Airway epithelial cell (primary cell): ENCODE results near the gene KRT15. TPM values are rescaled to one million over a fixed set of nuclear protein-coding genes. Genes with fewer than 3 reads are reported as not detected.

Source experiments
- total RNA-seq: library from RNA; depleted of rRNA; stranded (reverse); fragments of >200 nt; gene quantifications from 2 replicates; pipeline ENCODE4 v1.2.3, GENCODE V29; 2015

The KRT15 gene
- 292 and 317 TPM in 2 replicates for total RNA-seq

GRCh38 chr17:41518789-41519449 is at the start of gene KRT15:
KRT15 (minus strand) TSS chr17:41518890; CDS start chr17:41518827, 63 bp downstream.

GRCh38 chr17:41505007-41505808 is 13.5 kb downstream of the KRT15 start, which contains the start of gene KRT13:
KRT13 (minus strand) TSS chr17:41505612; CDS start chr17:41505550, 62 bp downstream.

GRCh38 chr17:41489531-41489930 is 29.2 kb downstream of the KRT15 start, which contains the start of gene KRT36:
KRT36 (minus strand) TSS chr17:41489910; CDS start chr17:41489864, 46 bp downstream.

GRCh38 chr17:41481036-41481435 is 37.7 kb downstream of the KRT15 start, which contains the start of gene KRT35:
KRT35 (minus strand) TSS chr17:41481151; CDS start chr17:41481097, 54 bp downstream.

GRCh38 chr17:41466988-41467387 is 51.7 kb downstream of the KRT15 start, which contains the start of gene KRT32:
KRT32 (minus strand) TSS chr17:41467386; CDS start chr17:41467325, 61 bp downstream.

Other genes starting within 250 kb of the KRT15 start
- not detected in 2 replicates for gene KRTAP9-7, start 243.2 kb downstream of the KRT15 start, total RNA-seq
- gene KRTAP29-1, start 216.0 kb downstream of the KRT15 start, total RNA-seq: not detected in 2 replicates
- not detected in 2 replicates for gene KRTAP16-1, start 209.6 kb downstream of the KRT15 start, total RNA-seq
- gene KRTAP17-1, start 203.2 kb downstream of the KRT15 start, total RNA-seq: not detected in 2 replicates
- gene KRT33A, start 168.1 kb downstream of the KRT15 start, total RNA-seq: 0.35 TPM in 1 of 2 replicates, not detected in the other
- gene KRT33B, start 149.1 kb downstream of the KRT15 start, total RNA-seq: not detected in 2 replicates
- 0.35 TPM in 1 of 2 replicates, not detected in the other for gene KRT34, start 136.6 kb downstream of the KRT15 start, total RNA-seq
- gene KRT31, start 121.3 kb downstream of the KRT15 start, total RNA-seq: 0.05 and 0.28 TPM in 2 replicates
- not detected in 2 replicates for gene KRT37, start 94.3 kb downstream of the KRT15 start, total RNA-seq
- gene KRT38, start 77.9 kb downstream of the KRT15 start, total RNA-seq: not detected in 2 replicates
- 0.21 TPM in 1 of 2 replicates, not detected in the other for gene KRT32, start 51.5 kb downstream of the KRT15 start, total RNA-seq
- gene KRT35, start 37.7 kb downstream of the KRT15 start, total RNA-seq: not detected in 2 replicates
- not detected in 2 replicates for gene KRT36, start 29.0 kb downstream of the KRT15 start, total RNA-seq
- gene KRT13, start 13.3 kb downstream of the KRT15 start, total RNA-seq: 591 and 752 TPM in 2 replicates
- 4,405 and 5,932 TPM in 2 replicates for gene KRT19, start 9.4 kb upstream of the KRT15 start, total RNA-seq
- 0.78 and 1.0 TPM in 2 replicates for gene KRT9, start 53.2 kb upstream of the KRT15 start, total RNA-seq
- gene KRT14, start 68.0 kb upstream of the KRT15 start, total RNA-seq: 5,968 and 7,158 TPM in 2 replicates
- 4,917 and 6,689 TPM in 2 replicates for gene KRT16, start 93.9 kb upstream of the KRT15 start, total RNA-seq
- gene KRT17, start 105.7 kb upstream of the KRT15 start, total RNA-seq: 20,831 and 21,525 TPM in 2 replicates
- 116 and 141 TPM in 2 replicates for gene EIF1, start 170.0 kb upstream of the KRT15 start, total RNA-seq
- 7.2 TPM in 1 of 2 replicates, not detected in the other for gene GAST, start 193.4 kb upstream of the KRT15 start, total RNA-seq
- 0.71 and 7.3 TPM in 2 replicates for gene HAP1, start 215.8 kb upstream of the KRT15 start, total RNA-seq